K562 (cell line): ENCODE measurements around the gene MRM2. TPM values are rescaled to one million over a fixed set of nuclear protein-coding genes. Genes with fewer than 3 reads are reported as not detected.

ENCODE experiments used
- ATAC-seq: fragments of 200-7000 bp; cut with Tn5 transposase; 3 replicates; pipeline ENCODE4 v1.9.1; 2020; ENCODE audit warnings: moderate library complexity
- BruUV-seq: library from RNA; stranded (reverse); fragments of 400-500 nt; replicated peaks from 2 replicates; lab custom pipeline; 2021; lab: Mats Ljungman, UMichigan
- CTCF ChIA-PET: fragments of 300-600 bp; formaldehyde crosslinking; extraction: SDS; loops from one replicate; lab custom pipeline; 2021; ENCODE audit warnings: low intra/inter-chr PET ratio; lab: Yijun Ruan, JAX
- POLR2A ChIA-PET: fragments of 300-600, 350-650 bp; sonication (Branson Sonifier 250); formaldehyde crosslinking; extraction: SDS; loops from one replicate; lab custom pipeline; 2021; ENCODE audit warnings: antibody characterized with exemption, inconsistent platforms; lab: Yijun Ruan, JAX
- DNase-seq, 4 experiments: peaks; one replicate each; pipeline versions ENCODE4 v3.0.0 to v3.0.0-alpha.2; 2011 to 2018; ENCODE audit warnings: low spot score in 3 of 4, mixed read lengths in 3 of 4; ENCODE audit errors: extremely low read depth in 1 of 4
- FAIRE-seq: peaks from 2 replicates; lab custom pipeline; 2011; peaks lifted over from hg19 to GRCh38; lab: Jason Lieb, UNC
- H2AFZ ChIP-seq: 2 replicates; pipeline ENCODE4 v1.6.0; 2011; ENCODE audit warnings: low read depth, low read length, control low read depth, inconsistent platforms
- H3K27ac ChIP-seq: fragments of 200-600 bp; 3 replicates; pipeline ENCODE4 v1.8.0; 2011; ENCODE audit warnings: low read depth, mild to moderate bottlenecking, control low read depth, inconsistent platforms, low read length, moderate library complexity, mixed read lengths; ENCODE audit errors: extremely low read depth
- H3K27me3 ChIP-seq, 2 experiments: fragments of 300-600 bp in 1 of 2; 2 replicates in 1 of 2; 3 replicates in 1 of 2; pipeline versions ENCODE4 v1.6.0 to v1.8.0; 2011; ENCODE audit warnings: inconsistent platforms in 2 of 2, low read length in 2 of 2, mild to moderate bottlenecking in 1 of 2, mixed read lengths in 1 of 2, moderate library complexity in 1 of 2; ENCODE audit not compliant: control insufficient read depth in 2 of 2, insufficient read depth in 2 of 2
- H3K36me3 ChIP-seq: fragments of 300-600 bp; 3 replicates; pipeline ENCODE4 v1.8.0; 2011; ENCODE audit warnings: mild to moderate bottlenecking, low read length, inconsistent platforms; ENCODE audit not compliant: control insufficient read depth, insufficient read depth
- H3K4me1 ChIP-seq, 2 experiments: fragments of 200-600 bp in 1 of 2; replicated peaks in 1 of 2; 2 replicates in 1 of 2; 3 replicates in 1 of 2; pipeline versions ENCODE4 v1.5.1 to v1.8.0; 2011; ENCODE audit warnings: inconsistent platforms in 2 of 2, low read length in 2 of 2, mild to moderate bottlenecking in 1 of 2, mixed read lengths in 1 of 2, moderate library complexity in 1 of 2; ENCODE audit not compliant: control insufficient read depth in 2 of 2, insufficient read depth in 2 of 2
- H3K4me2 ChIP-seq: 2 replicates; pipeline ENCODE4 v1.6.1; 2011; ENCODE audit warnings: low read length, control low read depth, inconsistent platforms, mixed read lengths; ENCODE audit not compliant: insufficient read depth
- H3K4me3 ChIP-seq: fragments of 200-600 bp; sonication (generic), shearing (Covaris generic); 2 replicates; pipeline ENCODE4 v1.5.1; 2016; ENCODE audit warnings: control low read depth, inconsistent platforms
- H3K79me2 ChIP-seq: fragments of 200-600 bp; 3 replicates; pipeline ENCODE4 v1.8.0; 2011; ENCODE audit warnings: low read length, inconsistent platforms; ENCODE audit not compliant: control insufficient read depth, insufficient read depth
- H3K9ac ChIP-seq, 2 experiments: 2 replicates each; pipeline versions ENCODE4 v1.6.0 to v1.6.1; 2011; ENCODE audit warnings: low read depth in 2 of 2, low read length in 2 of 2, control low read depth in 1 of 2, inconsistent platforms in 1 of 2, mild to moderate bottlenecking in 1 of 2, mixed read lengths in 1 of 2; ENCODE audit not compliant: insufficient read depth in 1 of 2
- H3K9me1 ChIP-seq: one replicate; pipeline ENCODE4 v1.6.0; 2011; ENCODE audit warnings: inconsistent platforms, mild to moderate bottlenecking, low read length, moderate library complexity; ENCODE audit not compliant: control insufficient read depth, insufficient read depth
- H3K9me3 ChIP-seq: replicated peaks from 2 replicates; pipeline ENCODE4 v1.5.1; 2011; ENCODE audit warnings: low read depth, low read length, inconsistent platforms; ENCODE audit not compliant: control insufficient read depth, insufficient read depth
- H4K20me1 ChIP-seq: replicated peaks from 2 replicates; pipeline ENCODE4 v1.6.1; 2011; ENCODE audit warnings: low read length, inconsistent platforms, mixed read lengths; ENCODE audit not compliant: control insufficient read depth, insufficient read depth
- BCOR ChIP-seq: fragments of 450-650 bp; IDR thresholded peaks from 2 replicates; pipeline ENCODE4 v1.6.1; 2016
- BMI1 ChIP-seq: fragments of 150-350 bp; IDR thresholded peaks from 2 replicates; pipeline ENCODE4 v1.6.1; 2014; ENCODE audit warnings: low read length
- BRF2 ChIP-seq: IDR thresholded peaks from 3 replicates; pipeline ENCODE4 v1.6.1; 2011; ENCODE audit warnings: borderline replicate concordance, mild to moderate bottlenecking; ENCODE audit not compliant: insufficient read length, insufficient read depth
- CBFA2T3 ChIP-seq: fragments of 450-650 bp; IDR thresholded peaks from 2 replicates; pipeline ENCODE4 v1.6.1; 2017
- CBFB ChIP-seq: sonication (generic); formaldehyde crosslinking; IDR thresholded peaks from 2 replicates; pipeline ENCODE4 v1.4.0; 2020; ENCODE audit warnings: mild to moderate bottlenecking, missing genetic modification reagents
- E2F1 ChIP-seq: sonication (generic); formaldehyde crosslinking; IDR thresholded peaks from 2 replicates; pipeline ENCODE4 v1.8.1; 2023; ENCODE audit warnings: mild to moderate bottlenecking, missing genetic modification reagents, moderate library complexity
- ID3 ChIP-seq, 2 experiments: fragments of 250-450 bp in 1 of 2; fragments of 450-650 bp in 1 of 2; sonication (Bioruptor Pico) in 1 of 2; IDR thresholded peaks; 2 replicates each; pipeline versions ENCODE4 v1.6.1 to v1.8.0; 2016 to 2021; ENCODE audit warnings: mild to moderate bottlenecking in 2 of 2, moderate library complexity in 2 of 2, missing compliant biosample characterization in 1 of 2, missing genetic modification characterization in 1 of 2
- JUNB ChIP-seq: fragments of 450-650 bp; formaldehyde crosslinking; conservative IDR thresholded peaks from 2 replicates; pipeline ENCODE4 v1.4.0; 2020; ENCODE audit warnings: mild to moderate bottlenecking
- KLF16 ChIP-seq: IDR thresholded peaks from 2 replicates; pipeline ENCODE4 v1.6.1; 2016; ENCODE audit warnings: antibody characterized with exemption
- NBN ChIP-seq: fragments of 450-650 bp; IDR thresholded peaks from 2 replicates; pipeline ENCODE4 v1.6.1; 2016; ENCODE audit warnings: low read depth, mild to moderate bottlenecking
- NFXL1 ChIP-seq: fragments of 450-650 bp; formaldehyde crosslinking; IDR thresholded peaks from 2 replicates; pipeline ENCODE4 v1.4.0; 2021; ENCODE audit warnings: mild to moderate bottlenecking
- NR0B1 ChIP-seq: fragments of 450-650 bp; IDR thresholded peaks from one replicate; pipeline ENCODE4 v1.6.1; 2018; ENCODE audit warnings: mild to moderate bottlenecking, moderate library complexity; ENCODE audit not compliant: partially characterized antibody
- NR2C1 ChIP-seq, 2 experiments: fragments of 450-650 bp; IDR thresholded peaks; 2 replicates each; pipeline ENCODE4 v1.6.1; 2017; ENCODE audit warnings: mild to moderate bottlenecking in 2 of 2, antibody characterized with exemption in 1 of 2, inconsistent platforms in 1 of 2, missing compliant biosample characterization in 1 of 2, missing genetic modification characterization in 1 of 2
- PPARD ChIP-seq: fragments of 250-450 bp; sonication (Bioruptor Pico); IDR thresholded peaks from 2 replicates; pipeline ENCODE4 v1.8.0; 2022; ENCODE audit warnings: inconsistent platforms, mild to moderate bottlenecking, moderate library complexity
- STAG1 ChIP-seq: sonication (generic); formaldehyde crosslinking; IDR thresholded peaks from 2 replicates; pipeline ENCODE4 v1.5.0; 2020; ENCODE audit warnings: missing genetic modification reagents, borderline replicate concordance
- TGIF2 ChIP-seq: sonication (generic); formaldehyde crosslinking; IDR thresholded peaks from 2 replicates; pipeline ENCODE4 v1.8.1; 2022; ENCODE audit warnings: mild to moderate bottlenecking, missing genetic modification reagents, moderate library complexity
- ZNF217 ChIP-seq: sonication (generic); formaldehyde crosslinking; IDR thresholded peaks from 2 replicates; pipeline ENCODE4 v1.8.0; 2022; ENCODE audit warnings: mild to moderate bottlenecking, missing genetic modification reagents
- ZNF3 ChIP-seq: fragments of 250-450 bp; sonication (Bioruptor Pico); IDR thresholded peaks from 2 replicates; pipeline ENCODE4 v1.5.0; 2021; ENCODE audit warnings: mild to moderate bottlenecking, moderate library complexity
- ZNF780A ChIP-seq: fragments of 250-450 bp; sonication (Bioruptor Pico); IDR thresholded peaks from 2 replicates; pipeline ENCODE4 v1.5.0; 2021; ENCODE audit warnings: mild to moderate bottlenecking
- WGBS: fragments of 100-300 bp; shearing (Covaris generic); methylation state at CpG from one replicate; pipeline ENCODE4 v1.1.6; 2016; ENCODE audit warnings: low coverage, mixed read lengths; ENCODE audit not compliant: insufficient coverage; ENCODE audit errors: missing lambda C conversion rate; 5-methylcytosine and 5-hydroxymethylcytosine counted together
- in situ Hi-C: fragments of 300-500 bp; cut with MboI; formaldehyde crosslinking; loops from 4 replicates; pipeline ENCODE4 v1.15.0; 2018; ENCODE audit warnings: inconsistent platforms, mixed read lengths
- intact Hi-C: fragments of 100-400 bp; cut with micrococcal nuclease; formaldehyde crosslinking; loops from 2 replicates; pipeline ENCODE4 v1.14.2; 2022
- polyA plus RNA-seq, 8 experiments: library from polyadenylated mRNA; depleted of rRNA in 4 of 8; stranded (reverse) in 5 of 8; unstranded in 3 of 8; fragments of >200 nt; fragmentation: Nextera tagmentation in 2 of 8; fragmentation: Illumina TruSeq in 1 of 8; extraction: Ambion mirVana in 2 of 8; extraction: Trizol in 1 of 8; gene quantifications; 2 replicates each; pipeline versions ENCODE4 v1.2.1 to v1.2.3, GENCODE V29; 2011 to 2014; ENCODE audit warnings: inconsistent platforms in 1 of 8, missing spikeins in 1 of 8
- total RNA-seq, 7 experiments: library from RNA; depleted of rRNA in 6 of 7; stranded (reverse); fragments of >200 nt in 6 of 7; fragmentation: Illumina TruSeq in 2 of 7; extraction: Trizol in 2 of 7; gene quantifications; 2 replicates each; pipeline versions ENCODE4 v1.2.1 to v1.2.3, GENCODE V29; 2011 to 2021; ENCODE audit warnings: low replicate concordance in 1 of 7

MRM2 gene
- total and polyA plus RNA-seq, 9 of the 15 experiments (the other 6 are each of a cell fraction or from before 2014, with no cell fraction given) = 32.4 to 116 (median 50.5) TPM

- intact Hi-C loops (no loop called here), in situ Hi-C loops (no loop called here)
- Histone ChIP-seq H3K4me1 (peaks cover 3 to 13% of the 10 kb centered on the region in 2 experiments; a peak in 3 of 5 replicates), H3K27ac (peak within 1 kb of the TSS; percentile 79), H2AFZ (peak within 1 kb of the TSS; percentile 94), H3K9me3 (no peaks in the 10 kb centered on the region), H4K20me1 (no peaks in the 10 kb centered on the region), H3K9ac (peak within 1 kb of the TSS; percentile 86 to 98), H3K4me3 (peak within 1 kb of the TSS; percentile 100), H3K79me2 (peaks cover 46% of the 10 kb centered on the region), H3K27me3 (no peaks in the 10 kb centered on the region), H3K36me3 (peaks cover 66% of the 10 kb centered on the region; the same call in 2 of the 3 replicates), H3K9me1 (no peaks in the 10 kb centered on the region), H3K4me2 (peak within 1 kb of the TSS; percentile 97)
- FAIRE-seq (peak; percentile 73), DNase-seq (peak; percentile 88 to 94 (median 90)), ATAC-seq (peak; percentile 94)
- BruUV-seq = no TSS peak
- ChIA-PET CTCF (interaction anchor here (0.6 kb wide), 1 partner anchor 82 kb away, joined by 3 read pairs; no protein-coding TSS in a partner anchor), POLR2A (interaction anchor here (0.6 to 1.8 kb wide), 12 partner anchors 9 to 224 kb away, joined by 3 to 8 read pairs (median 4); partner anchors contain the start of genes EIF3B, MRM2 and NUDT1)
- WGBS = under 1% methylated on average over 45 of the region's 63 CpGs
- TF ChIP-seq NBN (0 out of 2 replicates have a peak, but pooled peaks have one; percentile 21), BCOR (no peak), E2F1 (0 out of 2 replicates have a peak, but pooled peaks have one; percentile 54), ZNF780A (CRISPR knock-in tag) (no peak), NR2C1 (IDR thresholded peaks at IDR 0.05) (no peak), NR2C1 (tag; IDR thresholded peaks at IDR 0.05) (no peak), BRF2 (no peak), STAG1 (CRISPR knock-in tag) (no peak), JUNB (CRISPR knock-in tag) (no peak), ID3 (CRISPR knock-in tag; IDR thresholded peaks at IDR 0.05) (no peak), ID3 (tag; IDR thresholded peaks at IDR 0.05) (no peak), ZNF217 (no peak), PPARD (no peak), CBFA2T3 (no peak), ZNF3 (CRISPR knock-in tag) (no peak), BMI1 (no peak), CBFB (CRISPR knock-in tag) (no peak), NR0B1 (no peak), KLF16 (no peak), TGIF2 (no peak), NFXL1 (CRISPR knock-in tag) (no peak)
Measured at GRCh38 chr7:2232766-2233520, 9.1 kb downstream of the MRM2 start, which contains the start of gene MAD1L1. Gene MAD1L1, minus strand, starts transcription at chr7:2232945. Its CDS starts 2,812 bp downstream, at chr7:2230133.
